Liver (tissue), 9 donors: ENCODE measurements around the gene ITPRIPL2. TPM values are rescaled to one million over a fixed set of nuclear protein-coding genes. Genes with fewer than 3 reads are reported as not detected.

Experiments
- DNase-seq: peaks from one replicate; pipeline ENCODE4 v3.0.0-alpha.2; 2017; ENCODE audit warnings: low spot score
- H3K27ac ChIP-seq, 2 donors: one replicate each; pipeline ENCODE4 v1.7.0; 2013; ENCODE audit warnings: inconsistent platforms in 2 of 2, low read length in 2 of 2, control low read depth in 1 of 2, low read depth in 1 of 2, mild to moderate bottlenecking in 1 of 2
- H3K27me3 ChIP-seq, 4 donors: one replicate each; pipeline versions ENCODE4 v1.6.1 to v1.7.0; 2013; ENCODE audit warnings: low read length in 3 of 4, inconsistent platforms in 1 of 4, mild to moderate bottlenecking in 1 of 4, moderate library complexity in 1 of 4; ENCODE audit not compliant: control insufficient read depth in 4 of 4, insufficient read depth in 4 of 4
- H3K36me3 ChIP-seq, 4 donors: one replicate each; pipeline versions ENCODE4 v1.6.1 to v1.7.0; 2013; ENCODE audit warnings: low read length in 3 of 4, mild to moderate bottlenecking in 3 of 4, low read depth in 1 of 4, moderate library complexity in 1 of 4; ENCODE audit not compliant: control insufficient read depth in 4 of 4, insufficient read depth in 3 of 4
- H3K4me1 ChIP-seq, 4 donors: one replicate each; pipeline versions ENCODE4 v1.6.1 to v1.7.0; 2013; ENCODE audit warnings: low read length in 3 of 4, mild to moderate bottlenecking in 3 of 4, moderate library complexity in 1 of 4; ENCODE audit not compliant: control insufficient read depth in 4 of 4, insufficient read depth in 4 of 4
- H3K4me3 ChIP-seq, 3 donors: one replicate each; pipeline versions ENCODE4 v1.6.1 to v1.7.0; 2013; ENCODE audit warnings: low read length in 3 of 3, control low read depth in 1 of 3, low read depth in 1 of 3, mild to moderate bottlenecking in 1 of 3
- H3K9ac ChIP-seq, 2 donors: one replicate each; pipeline ENCODE4 v1.7.0; 2013; ENCODE audit warnings: low read length in 2 of 2, mild to moderate bottlenecking in 2 of 2, moderate library complexity in 2 of 2, control low read depth in 1 of 2, low read depth in 1 of 2
- H3K9me3 ChIP-seq, 4 donors: one replicate each; pipeline versions ENCODE4 v1.6.1 to v1.7.0; 2013; ENCODE audit warnings: low read length in 3 of 4; ENCODE audit not compliant: control insufficient read depth in 4 of 4
- EGR1 ChIP-seq, 2 donors: IDR thresholded peaks; 2 replicates each; pipeline ENCODE4 v1.6.1; 2016 to 2018; ENCODE audit warnings: antibody characterized with exemption in 2 of 2, low read depth in 2 of 2
- FOXA1 ChIP-seq: IDR thresholded peaks from 2 replicates; pipeline ENCODE4 v1.6.1; 2016; ENCODE audit warnings: antibody characterized with exemption
- FOXA2 ChIP-seq: IDR thresholded peaks from 2 replicates; pipeline ENCODE4 v1.6.1; 2016; ENCODE audit warnings: antibody characterized with exemption
- GABPA ChIP-seq, 2 donors: IDR thresholded peaks in 1 of 2; conservative IDR thresholded peaks in 1 of 2; 2 replicates each; pipeline ENCODE4 v1.6.1; 2016; ENCODE audit warnings: antibody characterized with exemption in 2 of 2, mild to moderate bottlenecking in 1 of 2, moderate library complexity in 1 of 2
- HNF4A ChIP-seq, 2 donors: conservative IDR thresholded peaks; 2 replicates each; pipeline ENCODE4 v1.6.1; 2016; ENCODE audit warnings: antibody characterized with exemption in 2 of 2, mild to moderate bottlenecking in 2 of 2
- HNF4G ChIP-seq: IDR thresholded peaks from 2 replicates; pipeline ENCODE4 v1.6.1; 2016; ENCODE audit warnings: antibody characterized with exemption
- JUND ChIP-seq, 2 donors: IDR thresholded peaks; 2 replicates each; pipeline ENCODE4 v1.6.1; 2016; ENCODE audit warnings: antibody characterized with exemption in 2 of 2
- NR2F2 ChIP-seq: IDR thresholded peaks from 2 replicates; pipeline ENCODE4 v1.6.1; 2016; ENCODE audit warnings: antibody characterized with exemption
- RAD21 ChIP-seq, 2 donors: IDR thresholded peaks; 2 replicates each; pipeline ENCODE4 v1.6.1; 2016; ENCODE audit warnings: antibody characterized with exemption in 2 of 2, mild to moderate bottlenecking in 2 of 2
- RXRA ChIP-seq, 2 donors: IDR thresholded peaks; 2 replicates each; pipeline ENCODE4 v1.6.1; 2017 to 2018; ENCODE audit warnings: antibody characterized with exemption in 2 of 2, mild to moderate bottlenecking in 1 of 2
- SP1 ChIP-seq: IDR thresholded peaks from 2 replicates; pipeline ENCODE4 v1.6.1; 2018; ENCODE audit warnings: antibody characterized with exemption, mild to moderate bottlenecking
- TAF1 ChIP-seq: conservative IDR thresholded peaks from 2 replicates; pipeline ENCODE4 v1.6.1; 2016; ENCODE audit warnings: antibody characterized with exemption, mild to moderate bottlenecking
- YY1 ChIP-seq: IDR thresholded peaks from 2 replicates; pipeline ENCODE4 v1.6.1; 2016; ENCODE audit warnings: antibody characterized with exemption, mild to moderate bottlenecking
- WGBS: extraction: QIAGEN DNeasy Blood & Tissue Kit; methylation state at CpG from one replicate; pipeline ENCODE4 v1.1.7; 2013; 5-methylcytosine and 5-hydroxymethylcytosine counted together
- polyA plus RNA-seq, 2 donors: library from polyadenylated mRNA; stranded (reverse) in 1 of 2; unstranded in 1 of 2; fragments of 200-250 nt in 1 of 2; fragments of >200 nt in 1 of 2; fragmentation: Nextera tagmentation in 1 of 2; extraction: Ambion mirVana in 1 of 2; gene quantifications; one replicate each; pipeline versions ENCODE4 v1.2.1 to v1.2.3, GENCODE V29; 2013 to 2015
- total RNA-seq, 2 donors: library from RNA; depleted of rRNA; stranded (reverse); fragments of >200 nt; gene quantifications; one replicate each; pipeline ENCODE4 v1.2.3, GENCODE V29; 2014
- TF ChIP-seq, protein P1 (sequence below): fragments of 150-350 bp; IDR thresholded peaks from 2 replicates; pipeline ENCODE4 v1.5.1; 2017; ENCODE audit warnings: improper control_type of control experiment, low read depth, low read length; ENCODE audit not compliant: missing input control
- TF ChIP-seq, protein P2 (sequence below): IDR thresholded peaks from 2 replicates; pipeline ENCODE4 v1.6.1; 2016; ENCODE audit warnings: antibody characterized with exemption
- TF ChIP-seq, protein P3 (sequence below): IDR thresholded peaks from 2 replicates; pipeline ENCODE4 v1.6.1; 2016; ENCODE audit warnings: antibody characterized with exemption, mild to moderate bottlenecking
- TF ChIP-seq, protein P4 (sequence below): IDR thresholded peaks from 2 replicates; pipeline ENCODE4 v1.6.1; 2016; ENCODE audit warnings: antibody characterized with exemption
- TF ChIP-seq, protein P5 (sequence below): IDR thresholded peaks from 2 replicates; pipeline ENCODE4 v1.6.1; 2016; ENCODE audit warnings: antibody characterized with exemption
- donor health status: healthy.
- donor health status: healthy.
- donor health status: healthy.
- donor health status: healthy.
- donor health status: healthy.

The ITPRIPL2 gene
- total and polyA plus RNA-seq, 4 donors, result 2.2 to 14.3 (median 5.5) TPM

DNA sequence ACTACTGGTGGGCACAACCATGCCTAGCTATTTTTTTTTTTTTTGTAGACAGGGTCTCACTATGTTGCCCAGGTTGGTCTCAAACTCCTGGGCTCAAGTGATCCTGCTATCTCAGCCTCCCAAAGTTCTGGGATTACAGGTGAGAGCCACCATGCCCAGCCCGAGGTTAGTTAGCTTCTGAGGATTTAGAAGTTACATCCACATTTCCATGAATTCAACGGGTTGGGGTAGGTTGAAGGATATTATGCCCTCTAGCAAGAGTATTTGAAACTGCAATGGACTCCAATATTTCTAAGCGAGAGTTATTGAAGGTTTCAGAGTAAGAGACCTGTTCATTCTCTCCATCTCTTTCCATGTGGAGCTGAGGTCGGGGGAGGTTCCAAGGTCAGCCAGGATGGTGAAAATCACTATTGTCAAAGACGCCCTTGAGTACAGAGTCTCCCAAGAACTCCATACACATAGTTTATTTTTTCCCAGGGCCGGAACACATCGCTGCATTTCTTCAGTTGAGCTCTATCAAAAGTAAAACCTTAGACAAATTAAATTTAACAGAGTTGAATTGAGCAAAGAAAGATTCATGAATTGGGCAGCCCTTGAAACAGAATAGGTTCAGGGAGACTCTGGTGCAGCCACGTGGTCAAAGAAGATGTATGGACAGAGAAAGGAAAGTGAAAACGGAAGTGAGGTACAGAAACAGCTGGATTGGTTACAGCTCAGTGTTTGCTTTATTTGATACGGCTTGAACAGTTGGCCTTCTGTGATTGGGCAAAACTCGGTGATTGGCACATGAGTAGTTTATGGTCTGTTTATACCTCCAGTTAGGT lies 19.0 kb upstream of the ITPRIPL2 start:
- peak in 1 of 2 donors; percentile 22 for TF ChIP-seq RAD21 (IDR thresholded peaks at IDR 0.05)
- no peak for TF ChIP-seq HNF4G
- no peak for TF ChIP-seq SP1
- no peak for DNase-seq

DNA sequence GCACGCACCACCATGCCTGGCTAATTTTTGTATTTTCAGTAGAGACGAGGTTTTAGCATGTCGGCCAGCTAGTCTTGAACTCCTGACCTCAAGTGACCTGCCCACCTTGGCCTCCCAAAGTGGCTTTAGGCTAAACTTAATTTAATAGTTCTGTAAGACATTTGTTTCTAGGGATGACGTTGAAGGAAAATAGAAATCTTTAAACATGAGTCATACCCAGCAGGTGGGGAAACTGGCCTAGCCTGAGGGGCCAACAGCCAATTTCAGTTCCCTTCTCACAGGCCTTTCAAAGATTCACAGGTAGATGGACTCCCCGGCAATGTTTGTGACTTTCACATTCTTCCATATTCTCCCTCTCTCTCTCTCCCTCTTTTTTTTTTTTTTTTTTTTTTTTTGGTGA lies 18.1 kb upstream of the ITPRIPL2 start:
- no peaks in the 10 kb centered on the region for H3K36me3 ChIP-seq
- H3K27ac ChIP-seq, result no peak overlapping the region
- 94% methylated on average over 5 of the region's 5 CpGs for WGBS
- H3K27me3 ChIP-seq, result no peaks in the 10 kb centered on the region
- H3K4me3 ChIP-seq, result no peak overlapping the region
- no peak overlapping the region for H3K9ac ChIP-seq
- TF ChIP-seq NR2F2, result no peak
- TF ChIP-seq FOXA2, result no peak
- TF ChIP-seq, protein P1, sequence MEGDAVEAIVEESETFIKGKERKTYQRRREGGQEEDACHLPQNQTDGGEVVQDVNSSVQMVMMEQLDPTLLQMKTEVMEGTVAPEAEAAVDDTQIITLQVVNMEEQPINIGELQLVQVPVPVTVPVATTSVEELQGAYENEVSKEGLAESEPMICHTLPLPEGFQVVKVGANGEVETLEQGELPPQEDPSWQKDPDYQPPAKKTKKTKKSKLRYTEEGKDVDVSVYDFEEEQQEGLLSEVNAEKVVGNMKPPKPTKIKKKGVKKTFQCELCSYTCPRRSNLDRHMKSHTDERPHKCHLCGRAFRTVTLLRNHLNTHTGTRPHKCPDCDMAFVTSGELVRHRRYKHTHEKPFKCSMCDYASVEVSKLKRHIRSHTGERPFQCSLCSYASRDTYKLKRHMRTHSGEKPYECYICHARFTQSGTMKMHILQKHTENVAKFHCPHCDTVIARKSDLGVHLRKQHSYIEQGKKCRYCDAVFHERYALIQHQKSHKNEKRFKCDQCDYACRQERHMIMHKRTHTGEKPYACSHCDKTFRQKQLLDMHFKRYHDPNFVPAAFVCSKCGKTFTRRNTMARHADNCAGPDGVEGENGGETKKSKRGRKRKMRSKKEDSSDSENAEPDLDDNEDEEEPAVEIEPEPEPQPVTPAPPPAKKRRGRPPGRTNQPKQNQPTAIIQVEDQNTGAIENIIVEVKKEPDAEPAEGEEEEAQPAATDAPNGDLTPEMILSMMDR, result no peak
- no peak for TF ChIP-seq HNF4G
- TF ChIP-seq JUND (IDR thresholded peaks at IDR 0.05), result no peak
- TF ChIP-seq, protein P2, sequence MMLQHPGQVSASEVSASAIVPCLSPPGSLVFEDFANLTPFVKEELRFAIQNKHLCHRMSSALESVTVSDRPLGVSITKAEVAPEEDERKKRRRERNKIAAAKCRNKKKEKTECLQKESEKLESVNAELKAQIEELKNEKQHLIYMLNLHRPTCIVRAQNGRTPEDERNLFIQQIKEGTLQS, result no peak
- no peak for TF ChIP-seq SP1
- no peak for TF ChIP-seq FOXA1
- no peak for TF ChIP-seq RXRA (IDR thresholded peaks at IDR 0.05)
- no peak for TF ChIP-seq YY1
- no peak for TF ChIP-seq GABPA (IDR thresholded peaks at IDR 0.05 in 1 of 2, conservative IDR thresholded peaks at IDR 0.05 in 1 of 2)
- no peak for TF ChIP-seq TAF1
- TF ChIP-seq HNF4A (conservative IDR thresholded peaks at IDR 0.05), result no peak
- TF ChIP-seq EGR1 (IDR thresholded peaks at IDR 0.05; ENCODE audit: low read depth in 2 of 2), result no peak
- TF ChIP-seq, protein P3, sequence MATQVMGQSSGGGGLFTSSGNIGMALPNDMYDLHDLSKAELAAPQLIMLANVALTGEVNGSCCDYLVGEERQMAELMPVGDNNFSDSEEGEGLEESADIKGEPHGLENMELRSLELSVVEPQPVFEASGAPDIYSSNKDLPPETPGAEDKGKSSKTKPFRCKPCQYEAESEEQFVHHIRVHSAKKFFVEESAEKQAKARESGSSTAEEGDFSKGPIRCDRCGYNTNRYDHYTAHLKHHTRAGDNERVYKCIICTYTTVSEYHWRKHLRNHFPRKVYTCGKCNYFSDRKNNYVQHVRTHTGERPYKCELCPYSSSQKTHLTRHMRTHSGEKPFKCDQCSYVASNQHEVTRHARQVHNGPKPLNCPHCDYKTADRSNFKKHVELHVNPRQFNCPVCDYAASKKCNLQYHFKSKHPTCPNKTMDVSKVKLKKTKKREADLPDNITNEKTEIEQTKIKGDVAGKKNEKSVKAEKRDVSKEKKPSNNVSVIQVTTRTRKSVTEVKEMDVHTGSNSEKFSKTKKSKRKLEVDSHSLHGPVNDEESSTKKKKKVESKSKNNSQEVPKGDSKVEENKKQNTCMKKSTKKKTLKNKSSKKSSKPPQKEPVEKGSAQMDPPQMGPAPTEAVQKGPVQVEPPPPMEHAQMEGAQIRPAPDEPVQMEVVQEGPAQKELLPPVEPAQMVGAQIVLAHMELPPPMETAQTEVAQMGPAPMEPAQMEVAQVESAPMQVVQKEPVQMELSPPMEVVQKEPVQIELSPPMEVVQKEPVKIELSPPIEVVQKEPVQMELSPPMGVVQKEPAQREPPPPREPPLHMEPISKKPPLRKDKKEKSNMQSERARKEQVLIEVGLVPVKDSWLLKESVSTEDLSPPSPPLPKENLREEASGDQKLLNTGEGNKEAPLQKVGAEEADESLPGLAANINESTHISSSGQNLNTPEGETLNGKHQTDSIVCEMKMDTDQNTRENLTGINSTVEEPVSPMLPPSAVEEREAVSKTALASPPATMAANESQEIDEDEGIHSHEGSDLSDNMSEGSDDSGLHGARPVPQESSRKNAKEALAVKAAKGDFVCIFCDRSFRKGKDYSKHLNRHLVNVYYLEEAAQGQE, result no peak
- TF ChIP-seq, protein P4, sequence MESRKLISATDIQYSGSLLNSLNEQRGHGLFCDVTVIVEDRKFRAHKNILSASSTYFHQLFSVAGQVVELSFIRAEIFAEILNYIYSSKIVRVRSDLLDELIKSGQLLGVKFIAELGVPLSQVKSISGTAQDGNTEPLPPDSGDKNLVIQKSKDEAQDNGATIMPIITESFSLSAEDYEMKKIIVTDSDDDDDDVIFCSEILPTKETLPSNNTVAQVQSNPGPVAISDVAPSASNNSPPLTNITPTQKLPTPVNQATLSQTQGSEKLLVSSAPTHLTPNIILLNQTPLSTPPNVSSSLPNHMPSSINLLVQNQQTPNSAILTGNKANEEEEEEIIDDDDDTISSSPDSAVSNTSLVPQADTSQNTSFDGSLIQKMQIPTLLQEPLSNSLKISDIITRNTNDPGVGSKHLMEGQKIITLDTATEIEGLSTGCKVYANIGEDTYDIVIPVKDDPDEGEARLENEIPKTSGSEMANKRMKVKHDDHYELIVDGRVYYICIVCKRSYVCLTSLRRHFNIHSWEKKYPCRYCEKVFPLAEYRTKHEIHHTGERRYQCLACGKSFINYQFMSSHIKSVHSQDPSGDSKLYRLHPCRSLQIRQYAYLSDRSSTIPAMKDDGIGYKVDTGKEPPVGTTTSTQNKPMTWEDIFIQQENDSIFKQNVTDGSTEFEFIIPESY, result no peak
- TF ChIP-seq, protein P5, sequence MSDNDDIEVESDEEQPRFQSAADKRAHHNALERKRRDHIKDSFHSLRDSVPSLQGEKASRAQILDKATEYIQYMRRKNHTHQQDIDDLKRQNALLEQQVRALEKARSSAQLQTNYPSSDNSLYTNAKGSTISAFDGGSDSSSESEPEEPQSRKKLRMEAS, result no peak
- no peaks in the 10 kb centered on the region for H3K9me3 ChIP-seq
- peaks cover 3 to 7% (median 6%) of the 10 kb centered on the region in 4 donors for H3K4me1 ChIP-seq
- DNase-seq, result no peak

More for the DNA sequence above, 19.0 kb upstream of the ITPRIPL2 start:
- Histone ChIP-seq H3K4me1 (peaks cover 3 to 7% (median 6%) of the 10 kb centered on the region in 4 donors), H3K9ac (no peak overlapping the region), H3K4me3 (no peak overlapping the region), H3K27me3 (no peaks in the 10 kb centered on the region), H3K36me3 (no peaks in the 10 kb centered on the region), H3K27ac (no peak overlapping the region), H3K9me3 (no peaks in the 10 kb centered on the region)
- 67% methylated on average over 11 of the region's 11 CpGs for WGBS
